Neural progenitor cell (in vitro differentiated cells): Measurements from ENCODE around the gene DENND5B.

Source experiments
- CTCF ChIP-seq: fragments of 200-600 bp; sonication (generic); IDR thresholded peaks from 2 replicates; pipeline ENCODE4 v1.5.1; 2017; ENCODE audit warnings: antibody characterized with exemption, mild to moderate bottlenecking
- EZH2phosphoT487 ChIP-seq: fragments of 200-600 bp; sonication (generic); IDR thresholded peaks from 2 replicates; pipeline ENCODE4 v1.6.1; 2017; ENCODE audit warnings: antibody characterized with exemption

GRCh38 chr12:31536672-31537071, 54.3 kb downstream of the DENND5B start:
- TF ChIP-seq CTCF (no peak), EZH2phosphoT487 (no peak)
